ENCODE results near the gene SLCO1B1. TPM values are rescaled to one million over a fixed set of nuclear protein-coding genes. Genes with fewer than 3 reads are reported as not detected.
"Not testable (repeated sequence)": the region's sequence is repeated elsewhere in the genome, so short reads cannot be mapped to it uniquely, and the experiment has no call there.

SLCO1B1 gene
- total and polyA plus RNA-seq, 7 experiments from 2014 or later: not detected

- no peak overlapping the region for H3K4me3 Mint-ChIP-seq
- CTCF ChIA-PET: no interaction called here
Observed at GRCh38 chr12:21129906-21130305, 1.1 kb upstream of the SLCO1B1 start.

GRCh38 chr12:21137318-21137999 lies 6.5 kb downstream of the SLCO1B1 start:
- H3K27ac Mint-ChIP-seq; POLR2A ChIA-PET; H3K27ac ChIP-seq (ENCODE audit: low read depth, low read length); H3K27me3 Mint-ChIP-seq; H3K9me3 ChIP-seq (ENCODE audit: control insufficient read depth in 2 of 3, low read length in 3 of 3); H3K27me3 ChIP-seq (ENCODE audit: control insufficient read depth in 2 of 2, insufficient read depth in 2 of 2, low read length in 2 of 2); H3K4me1 Mint-ChIP-seq; H3K4me3 ChIP-seq (ENCODE audit: low read length); CTCF ChIA-PET; H3K36me3 ChIP-seq (ENCODE audit: control insufficient read depth in 2 of 3, insufficient read depth in 3 of 3, low read length in 3 of 3); ATAC-seq; H3K4me1 ChIP-seq (ENCODE audit: control insufficient read depth in 2 of 2, insufficient read depth in 2 of 2, low read length in 2 of 2); intact Hi-C loops (cut with micrococcal nuclease); DNase-seq; H3K36me3 Mint-ChIP-seq; H3K4me3 Mint-ChIP-seq: not testable (repeated sequence)
- peaks cover 0 to 12% (median 5%) of the 10 kb centered on the region in 11 donors for H3K9me3 Mint-ChIP-seq

More at GRCh38 chr12:21129906-21130305, 1.1 kb upstream of the SLCO1B1 start:
- no peaks in the 10 kb centered on the region for H3K4me1 Mint-ChIP-seq
- H3K27ac Mint-ChIP-seq: no peak overlapping the region
- no peak overlapping the region for H3K27ac ChIP-seq (ENCODE audit: low read depth, low read length)
- intact Hi-C loops (cut with micrococcal nuclease): no loop called here
- ATAC-seq: no peak
- no peaks in the 10 kb centered on the region for H3K36me3 ChIP-seq (ENCODE audit: control insufficient read depth in 2 of 3, insufficient read depth in 3 of 3, low read length in 3 of 3)
- H3K27me3 Mint-ChIP-seq: no peaks in the 10 kb centered on the region
- peaks cover 0 to 6% (median 3%) of the 10 kb centered on the region in 11 donors for H3K9me3 Mint-ChIP-seq
- no peaks in the 10 kb centered on the region for H3K9me3 ChIP-seq (ENCODE audit: control insufficient read depth in 2 of 3, low read length in 3 of 3)
- no peaks in the 10 kb centered on the region for H3K27me3 ChIP-seq (ENCODE audit: control insufficient read depth in 2 of 2, insufficient read depth in 2 of 2, low read length in 2 of 2)
- DNase-seq: no peak
- H3K4me3 ChIP-seq (ENCODE audit: low read length): no peak overlapping the region
- H3K4me1 ChIP-seq (ENCODE audit: control insufficient read depth in 2 of 2, insufficient read depth in 2 of 2, low read length in 2 of 2): no peaks in the 10 kb centered on the region
- H3K36me3 Mint-ChIP-seq: no peaks in the 10 kb centered on the region
- POLR2A ChIA-PET: no interaction called here

GRCh38 chr12:21138016-21138415 lies 7.0 kb downstream of the SLCO1B1 start:
- ChIA-PET CTCF (no interaction called here), POLR2A (no interaction called here)
- DNase-seq (no peak), ATAC-seq (no peak)
- H3K27me3 Mint-ChIP-seq: no peaks in the 10 kb centered on the region
- no peaks in the 10 kb centered on the region for H3K36me3 ChIP-seq (ENCODE audit: control insufficient read depth in 2 of 3, insufficient read depth in 3 of 3, low read length in 3 of 3)
- no peak overlapping the region for H3K4me3 Mint-ChIP-seq
- H3K4me1 Mint-ChIP-seq: no peaks in the 10 kb centered on the region
- H3K36me3 Mint-ChIP-seq: no peaks in the 10 kb centered on the region
- no peaks in the 10 kb centered on the region for H3K9me3 ChIP-seq (ENCODE audit: control insufficient read depth in 2 of 3, low read length in 3 of 3)
- intact Hi-C loops (cut with micrococcal nuclease): no loop called here
- H3K27ac Mint-ChIP-seq: no peak overlapping the region
- H3K27me3 ChIP-seq (ENCODE audit: control insufficient read depth in 2 of 2, insufficient read depth in 2 of 2, low read length in 2 of 2): no peaks in the 10 kb centered on the region
- no peak overlapping the region for H3K27ac ChIP-seq (ENCODE audit: low read depth, low read length)
- H3K9me3 Mint-ChIP-seq: peaks cover 0 to 12% (median 5%) of the 10 kb centered on the region in 11 donors
- H3K4me3 ChIP-seq (ENCODE audit: low read length): no peak overlapping the region
- H3K4me1 ChIP-seq (ENCODE audit: control insufficient read depth in 2 of 2, insufficient read depth in 2 of 2, low read length in 2 of 2): no peaks in the 10 kb centered on the region

- ChIA-PET POLR2A (no interaction called here), CTCF (no interaction called here)
- Mint-ChIP-seq H3K4me1 (no peaks in the 10 kb centered on the region), H3K4me3 (no peak overlapping the region), H3K9me3 (peaks cover 0 to 9% (median 0%) of the 10 kb centered on the region in 11 donors), H3K36me3 (no peaks in the 10 kb centered on the region), H3K27me3 (no peaks in the 10 kb centered on the region), H3K27ac (no peak overlapping the region)
- DNase-seq (no peak), ATAC-seq (no peak)
- intact Hi-C loops (cut with micrococcal nuclease): no loop called here
- no peak overlapping the region for H3K4me3 ChIP-seq (ENCODE audit: low read length)
- no peak overlapping the region for H3K27ac ChIP-seq (ENCODE audit: low read depth, low read length)
- no peaks in the 10 kb centered on the region for H3K9me3 ChIP-seq (ENCODE audit: control insufficient read depth in 2 of 3, low read length in 3 of 3)
- no peaks in the 10 kb centered on the region for H3K4me1 ChIP-seq (ENCODE audit: control insufficient read depth in 2 of 2, insufficient read depth in 2 of 2, low read length in 2 of 2)
- no peaks in the 10 kb centered on the region for H3K36me3 ChIP-seq (ENCODE audit: control insufficient read depth in 2 of 3, insufficient read depth in 3 of 3, low read length in 3 of 3)
- H3K27me3 ChIP-seq (ENCODE audit: control insufficient read depth in 2 of 2, insufficient read depth in 2 of 2, low read length in 2 of 2): no peaks in the 10 kb centered on the region
Observed at GRCh38 chr12:21144309-21144708, 13.3 kb downstream of the SLCO1B1 start.

- H3K27ac ChIP-seq (ENCODE audit: low read depth, low read length); H3K4me1 Mint-ChIP-seq; ATAC-seq; H3K27me3 Mint-ChIP-seq; H3K27ac Mint-ChIP-seq; H3K4me3 Mint-ChIP-seq; H3K36me3 Mint-ChIP-seq; POLR2A ChIA-PET; CTCF ChIA-PET; H3K27me3 ChIP-seq (ENCODE audit: control insufficient read depth in 2 of 2, insufficient read depth in 2 of 2, low read length in 2 of 2); H3K9me3 ChIP-seq (ENCODE audit: control insufficient read depth in 2 of 3, low read length in 3 of 3); H3K4me3 ChIP-seq (ENCODE audit: low read length); H3K9me3 Mint-ChIP-seq; intact Hi-C loops (cut with micrococcal nuclease); H3K36me3 ChIP-seq (ENCODE audit: control insufficient read depth in 2 of 3, insufficient read depth in 3 of 3, low read length in 3 of 3); DNase-seq; H3K4me1 ChIP-seq (ENCODE audit: control insufficient read depth in 2 of 2, insufficient read depth in 2 of 2, low read length in 2 of 2): not testable (repeated sequence)
Observed at GRCh38 chr12:21149861-21150260, 18.9 kb downstream of the SLCO1B1 start.

GRCh38 chr12:21151184-21151583 lies 20.2 kb downstream of the SLCO1B1 start:
- intact Hi-C loops (cut with micrococcal nuclease): no loop called here
- Mint-ChIP-seq H3K36me3 (no peaks in the 10 kb centered on the region), H3K27ac (no peak overlapping the region), H3K4me1 (peaks cover 0 to 5% (median 0%) of the 10 kb centered on the region in 7 donors), H3K9me3 (peaks cover 0 to 5% (median 0%) of the 10 kb centered on the region in 11 donors), H3K27me3 (no peaks in the 10 kb centered on the region), H3K4me3 (no peak overlapping the region)
- CTCF ChIA-PET: no interaction called here
- no peaks in the 10 kb centered on the region for H3K9me3 ChIP-seq (ENCODE audit: control insufficient read depth in 2 of 3, low read length in 3 of 3)
- no peaks in the 10 kb centered on the region for H3K36me3 ChIP-seq (ENCODE audit: control insufficient read depth in 2 of 3, insufficient read depth in 3 of 3, low read length in 3 of 3)
- POLR2A ChIA-PET: no interaction called here
- DNase-seq (no peak), ATAC-seq (no peak)
- H3K27ac ChIP-seq (ENCODE audit: low read depth, low read length): no peak overlapping the region
- no peaks in the 10 kb centered on the region for H3K27me3 ChIP-seq (ENCODE audit: control insufficient read depth in 2 of 2, insufficient read depth in 2 of 2, low read length in 2 of 2)
- H3K4me3 ChIP-seq (ENCODE audit: low read length): no peak overlapping the region
- no peaks in the 10 kb centered on the region for H3K4me1 ChIP-seq (ENCODE audit: control insufficient read depth in 2 of 2, insufficient read depth in 2 of 2, low read length in 2 of 2)

- Histone ChIP-seq H3K4me3 (ENCODE audit: low read length) (no peak overlapping the region), H3K36me3 (ENCODE audit: control insufficient read depth in 2 of 3, insufficient read depth in 3 of 3, low read length in 3 of 3) (no peaks in the 10 kb centered on the region), H3K27me3 (ENCODE audit: control insufficient read depth in 2 of 2, insufficient read depth in 2 of 2, low read length in 2 of 2) (no peaks in the 10 kb centered on the region), H3K27ac (ENCODE audit: low read depth, low read length) (no peak overlapping the region), H3K9me3 (ENCODE audit: control insufficient read depth in 2 of 3, low read length in 3 of 3) (no peaks in the 10 kb centered on the region), H3K4me1 (ENCODE audit: control insufficient read depth in 2 of 2, insufficient read depth in 2 of 2, low read length in 2 of 2) (no peaks in the 10 kb centered on the region)
- H3K4me1 Mint-ChIP-seq: peaks cover 0 to 5% (median 0%) of the 10 kb centered on the region in 7 donors
- ChIA-PET CTCF (no interaction called here), POLR2A (no interaction called here)
- no peak overlapping the region for H3K27ac Mint-ChIP-seq
- H3K36me3 Mint-ChIP-seq: no peaks in the 10 kb centered on the region
- peaks cover 0 to 17% (median 0%) of the 10 kb centered on the region in 11 donors for H3K9me3 Mint-ChIP-seq
- ATAC-seq (no peak), DNase-seq (no peak)
- H3K27me3 Mint-ChIP-seq: no peaks in the 10 kb centered on the region
- H3K4me3 Mint-ChIP-seq: no peak overlapping the region
- intact Hi-C loops (cut with micrococcal nuclease): no loop called here
Observed at GRCh38 chr12:21155522-21156351, 24.7 kb downstream of the SLCO1B1 start.

All from naive thymus-derived CD4-positive, alpha-beta T cell (primary cell).